Epithelial cell of esophagus (primary cell): ENCODE measurements around the gene ZNF213.

Experiments
- DNase-seq: peaks from one replicate; pipeline ENCODE4 v3.0.0; 2010; ENCODE audit warnings: low read depth
- H3K4me3 ChIP-seq: 2 replicates; pipeline ENCODE4 v1.5.1; 2011; ENCODE audit warnings: mild to moderate bottlenecking, low read length, control low read depth
- TF ChIP-seq, protein P1 (sequence below): IDR thresholded peaks from 2 replicates; pipeline ENCODE4 v1.5.1; 2011; ENCODE audit warnings: low read depth, mild to moderate bottlenecking, low read length, control low read depth, inconsistent platforms; ENCODE audit not compliant: insufficient read depth; ENCODE audit errors: missing control alignments

The ZNF213 gene

DNA sequence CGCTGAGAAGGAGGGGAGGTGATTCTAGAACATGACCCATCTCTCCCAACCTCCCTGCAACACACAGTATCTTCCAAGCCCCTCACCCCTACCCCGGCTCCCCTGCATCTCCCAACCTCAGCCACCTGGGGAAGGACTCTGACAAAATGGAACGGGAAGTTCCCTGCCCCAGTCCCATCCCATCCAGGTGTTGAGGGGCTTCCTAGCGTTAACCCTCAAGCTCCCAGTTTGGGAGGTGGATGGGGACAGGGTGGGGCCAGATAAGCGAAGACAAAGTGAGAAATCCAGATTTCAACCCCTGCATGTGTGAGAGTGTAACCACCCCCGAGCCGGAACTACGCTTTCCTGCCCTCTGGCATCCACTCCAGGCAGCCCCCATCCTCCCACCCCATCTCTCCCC is 37.6 kb upstream of the ZNF213 start:
- DNase-seq = no peak
- TF ChIP-seq, protein P1, sequence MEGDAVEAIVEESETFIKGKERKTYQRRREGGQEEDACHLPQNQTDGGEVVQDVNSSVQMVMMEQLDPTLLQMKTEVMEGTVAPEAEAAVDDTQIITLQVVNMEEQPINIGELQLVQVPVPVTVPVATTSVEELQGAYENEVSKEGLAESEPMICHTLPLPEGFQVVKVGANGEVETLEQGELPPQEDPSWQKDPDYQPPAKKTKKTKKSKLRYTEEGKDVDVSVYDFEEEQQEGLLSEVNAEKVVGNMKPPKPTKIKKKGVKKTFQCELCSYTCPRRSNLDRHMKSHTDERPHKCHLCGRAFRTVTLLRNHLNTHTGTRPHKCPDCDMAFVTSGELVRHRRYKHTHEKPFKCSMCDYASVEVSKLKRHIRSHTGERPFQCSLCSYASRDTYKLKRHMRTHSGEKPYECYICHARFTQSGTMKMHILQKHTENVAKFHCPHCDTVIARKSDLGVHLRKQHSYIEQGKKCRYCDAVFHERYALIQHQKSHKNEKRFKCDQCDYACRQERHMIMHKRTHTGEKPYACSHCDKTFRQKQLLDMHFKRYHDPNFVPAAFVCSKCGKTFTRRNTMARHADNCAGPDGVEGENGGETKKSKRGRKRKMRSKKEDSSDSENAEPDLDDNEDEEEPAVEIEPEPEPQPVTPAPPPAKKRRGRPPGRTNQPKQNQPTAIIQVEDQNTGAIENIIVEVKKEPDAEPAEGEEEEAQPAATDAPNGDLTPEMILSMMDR = no peak
- H3K4me3 ChIP-seq = no peak overlapping the region

DNA sequence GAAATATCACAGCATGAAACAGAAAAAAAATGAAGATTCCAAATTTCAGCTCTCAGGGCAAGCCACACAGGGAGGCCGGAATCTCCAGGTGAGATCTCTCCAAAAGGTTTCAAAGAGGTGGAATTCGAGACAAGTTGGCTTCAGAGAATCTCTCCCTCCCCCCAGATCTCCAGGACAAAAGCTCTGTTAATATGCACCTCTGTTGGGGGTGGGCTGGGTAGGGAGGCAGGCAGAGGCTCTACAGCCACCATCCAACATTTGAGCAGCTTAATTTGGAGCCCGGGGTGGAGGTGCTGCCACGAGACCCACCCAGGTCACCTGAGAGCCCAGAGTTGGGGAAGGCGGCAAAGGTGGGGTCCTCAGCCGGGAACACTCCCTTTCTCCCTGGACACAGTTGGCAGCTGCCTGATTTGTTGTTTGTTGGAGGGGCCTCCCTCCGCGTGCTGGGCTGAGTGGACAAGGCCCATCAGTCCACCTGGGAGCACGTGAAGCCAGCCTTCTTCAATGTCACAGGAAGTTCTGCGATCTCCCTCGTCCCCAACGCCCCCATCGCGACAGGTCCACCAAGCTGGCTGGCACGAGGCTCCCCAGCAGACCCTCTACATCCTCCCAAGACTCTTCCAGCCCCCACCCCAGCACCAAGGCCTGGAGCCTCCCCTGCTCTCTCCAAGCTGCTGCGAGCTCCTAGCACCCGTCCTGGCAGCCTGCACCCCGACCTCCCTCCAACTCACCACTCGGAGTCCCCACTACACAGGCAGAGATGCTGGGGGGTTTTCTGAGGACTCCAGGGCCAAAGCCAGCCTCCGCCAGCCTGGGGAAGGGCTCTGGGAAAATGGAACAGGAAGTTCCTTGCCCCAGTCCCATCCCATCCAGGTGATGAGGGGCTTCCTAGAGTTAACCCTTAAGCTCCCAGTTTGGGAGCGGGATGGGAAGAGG is 36.1 kb upstream of the ZNF213 start, which contains the start of gene ZSCAN10:
TSS of gene ZSCAN10 (minus strand) at position 836 of the 936 bp plus-strand sequence. CDS start 6,357 bp downstream, outside the sequence.
- TF ChIP-seq, protein P1 = no peak
- peak within 1 kb of the TSS; percentile 22 for H3K4me3 ChIP-seq
- DNase-seq = no peak

DNA sequence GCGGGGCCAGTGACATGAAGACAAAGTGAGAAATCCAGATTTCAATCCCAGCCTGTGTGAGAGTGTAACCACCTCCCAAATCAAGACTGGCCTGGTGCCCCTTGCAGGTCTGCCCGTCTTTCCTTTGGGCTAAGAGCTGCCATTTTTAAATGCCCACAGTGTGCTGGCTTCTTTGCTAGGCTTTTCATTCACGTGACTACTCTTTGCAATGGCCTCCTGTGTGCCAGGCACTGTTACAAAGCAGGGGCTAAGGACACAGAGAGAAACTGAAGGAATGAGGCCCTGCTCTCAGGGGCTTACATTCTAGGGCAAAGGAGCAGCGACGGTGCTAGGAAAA is 35.5 kb upstream of the ZNF213 start:
- no peak for DNase-seq
- TF ChIP-seq, protein P1 = no peak
- H3K4me3 ChIP-seq = no peak overlapping the region

DNA sequence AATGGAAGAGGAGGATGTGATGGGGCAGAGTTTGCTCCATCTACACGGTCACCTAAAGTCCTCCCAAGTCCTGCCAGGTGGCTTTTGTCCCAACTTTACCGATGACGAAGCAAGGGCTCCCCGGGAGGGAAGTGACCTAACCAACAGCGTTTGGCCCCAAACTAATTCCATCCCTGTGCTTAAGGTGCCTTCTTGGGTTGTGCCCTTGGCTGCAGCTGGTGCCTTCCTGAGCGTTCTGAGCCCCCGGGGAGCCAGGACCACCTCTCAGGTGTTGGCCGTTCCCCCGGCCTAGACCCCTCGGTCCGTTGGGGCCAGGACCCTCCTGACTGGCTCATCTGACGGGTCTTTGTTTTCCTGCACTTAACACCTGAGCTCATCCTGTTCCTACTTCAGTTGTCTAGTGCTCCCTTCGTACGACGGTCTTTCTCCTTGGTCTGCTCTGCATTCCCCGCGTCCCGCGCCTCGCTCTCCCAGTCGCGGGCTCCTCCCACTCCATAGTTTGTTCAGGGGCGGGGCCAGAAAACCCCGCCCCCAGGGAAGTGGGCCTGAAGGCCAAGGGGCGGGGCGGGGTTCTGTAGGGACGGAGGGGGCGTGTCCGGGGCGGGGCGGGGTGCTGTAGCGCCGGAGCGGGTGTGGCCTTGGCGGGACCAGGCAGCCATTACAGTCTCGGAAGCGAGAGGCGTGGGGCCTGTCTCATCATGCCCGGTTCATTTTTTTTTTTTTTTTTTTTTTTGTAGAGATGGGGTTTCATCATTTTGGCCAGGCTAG is 34.9 kb upstream of the ZNF213 start:
- peak overlapping the region; percentile 22 for H3K4me3 ChIP-seq
- TF ChIP-seq, protein P1 = no peak

DNA sequence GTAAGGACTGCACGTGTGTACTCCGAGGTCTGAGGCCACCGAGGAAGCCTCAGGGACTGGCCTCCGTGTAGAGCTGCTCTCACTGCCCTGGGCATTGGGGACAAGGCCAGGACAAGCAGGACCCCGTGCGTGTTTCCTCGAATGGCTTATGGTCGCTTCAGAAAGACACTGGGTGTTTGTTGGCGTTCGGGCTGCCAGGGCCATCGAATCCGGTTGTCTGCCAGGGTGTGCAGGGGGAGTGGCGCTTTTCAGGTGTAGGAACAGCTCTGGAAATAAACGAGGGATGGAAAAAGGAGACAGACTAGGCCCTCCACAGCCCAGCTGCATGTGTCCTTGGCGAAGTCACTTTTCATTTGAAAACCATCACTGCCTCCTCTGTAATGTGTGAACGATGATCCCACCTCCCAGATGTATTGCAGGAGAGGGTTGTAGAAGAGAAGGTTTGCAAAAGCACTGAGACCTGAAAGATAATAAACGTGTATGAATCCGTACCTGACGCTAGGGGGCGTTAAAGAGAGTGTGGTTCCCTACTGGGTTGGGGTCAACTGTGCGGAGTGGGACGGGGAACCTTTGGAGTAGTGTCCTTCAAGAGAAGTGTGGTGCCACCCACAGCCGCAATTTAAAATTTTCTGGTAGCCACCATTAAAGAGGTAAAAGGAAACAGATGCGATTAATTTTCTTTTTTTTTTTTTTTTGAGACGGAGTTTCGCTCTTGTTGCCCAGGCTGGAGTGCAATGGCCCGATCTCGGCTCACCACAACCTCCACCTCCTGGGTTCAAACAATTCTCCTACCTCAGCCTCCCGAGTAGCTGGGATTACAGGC is 33.6 kb upstream of the ZNF213 start:
- TF ChIP-seq, protein P1 = peak; percentile 61
- DNase-seq = peak; percentile 41
- no peak overlapping the region for H3K4me3 ChIP-seq

More for the DNA sequence above, 34.9 kb upstream of the ZNF213 start:
- DNase-seq = peak; percentile 97

DNA sequence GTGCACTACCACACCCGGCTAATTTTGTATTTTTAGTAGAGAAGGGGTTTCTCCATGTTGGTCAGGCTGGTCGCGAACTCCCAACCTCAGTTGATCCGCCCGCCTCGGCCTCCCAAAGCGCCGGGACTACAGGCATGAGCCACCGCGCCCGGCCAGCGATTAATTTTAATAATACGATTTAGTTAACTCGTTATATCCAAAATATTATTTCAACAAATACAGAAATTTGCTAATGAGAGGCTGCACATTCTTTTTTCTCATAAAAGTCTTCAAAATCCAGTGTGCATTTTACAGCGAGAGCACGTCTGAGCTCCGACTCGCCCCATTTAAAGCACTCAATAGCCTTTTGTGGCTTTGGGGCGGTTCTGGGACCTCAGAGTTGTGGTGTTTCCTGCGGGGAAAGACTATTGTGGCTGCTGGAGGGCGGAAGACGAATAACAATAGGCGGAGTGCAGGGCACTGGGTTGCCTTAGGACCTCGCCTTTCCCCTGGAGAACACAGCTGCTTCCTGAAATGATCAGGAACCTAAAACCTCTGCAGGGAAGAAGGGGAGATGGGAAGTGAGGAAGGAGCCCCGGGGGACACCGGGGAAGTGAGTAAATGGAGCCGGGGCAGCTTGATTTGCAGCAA is 32.9 kb upstream of the ZNF213 start:
- DNase-seq = no peak
- no peak overlapping the region for H3K4me3 ChIP-seq
- TF ChIP-seq, protein P1 = no peak
